HCT116 (cell line): Measurements from ENCODE around the gene LRRC4C.

Experiments used
- EZH2 ChIP-seq: fragments of 200-600 bp; sonication (generic); IDR thresholded peaks from 2 replicates; pipeline ENCODE4 v1.6.1; 2017; ENCODE audit warnings: antibody characterized with exemption, mixed run types
- TF ChIP-seq, protein P1 (sequence below), 3 experiments: fragments of 200-600 bp in 1 of 3; sonication (generic) in 1 of 3; IDR thresholded peaks in 2 of 3; conservative IDR thresholded peaks in 1 of 3; 2 replicates each; pipeline ENCODE4 v1.5.1; 2012 to 2017; ENCODE audit warnings: low read depth in 2 of 3, low read length in 2 of 3, antibody characterized with exemption in 1 of 3, borderline replicate concordance in 1 of 3, control low read depth in 1 of 3, mild to moderate bottlenecking in 1 of 3, mixed read lengths in 1 of 3, mixed run types in 1 of 3, moderate library complexity in 1 of 3; ENCODE audit not compliant: insufficient read depth in 1 of 3

- TF ChIP-seq, protein P1, sequence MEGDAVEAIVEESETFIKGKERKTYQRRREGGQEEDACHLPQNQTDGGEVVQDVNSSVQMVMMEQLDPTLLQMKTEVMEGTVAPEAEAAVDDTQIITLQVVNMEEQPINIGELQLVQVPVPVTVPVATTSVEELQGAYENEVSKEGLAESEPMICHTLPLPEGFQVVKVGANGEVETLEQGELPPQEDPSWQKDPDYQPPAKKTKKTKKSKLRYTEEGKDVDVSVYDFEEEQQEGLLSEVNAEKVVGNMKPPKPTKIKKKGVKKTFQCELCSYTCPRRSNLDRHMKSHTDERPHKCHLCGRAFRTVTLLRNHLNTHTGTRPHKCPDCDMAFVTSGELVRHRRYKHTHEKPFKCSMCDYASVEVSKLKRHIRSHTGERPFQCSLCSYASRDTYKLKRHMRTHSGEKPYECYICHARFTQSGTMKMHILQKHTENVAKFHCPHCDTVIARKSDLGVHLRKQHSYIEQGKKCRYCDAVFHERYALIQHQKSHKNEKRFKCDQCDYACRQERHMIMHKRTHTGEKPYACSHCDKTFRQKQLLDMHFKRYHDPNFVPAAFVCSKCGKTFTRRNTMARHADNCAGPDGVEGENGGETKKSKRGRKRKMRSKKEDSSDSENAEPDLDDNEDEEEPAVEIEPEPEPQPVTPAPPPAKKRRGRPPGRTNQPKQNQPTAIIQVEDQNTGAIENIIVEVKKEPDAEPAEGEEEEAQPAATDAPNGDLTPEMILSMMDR (IDR thresholded peaks at IDR 0.05 in 2 of 3, conservative IDR thresholded peaks at IDR 0.05 in 1 of 3; ENCODE audit: borderline replicate concordance in 1 of 3, insufficient read depth in 1 of 3, low read depth in 2 of 3, low read length in 2 of 3): no peak
- no peak for TF ChIP-seq EZH2
Observed at GRCh38 chr11:40787224-40787623, 672.2 kb downstream of the LRRC4C start.
